Esophagus (tissue), 2 donors: Measurements from ENCODE around the gene IL16. TPM values are rescaled to one million over a fixed set of nuclear protein-coding genes. Genes with fewer than 3 reads are reported as not detected.
A peak's percentile ranks its signal among the peaks of the same experiment; 100 is the strongest.
"Not testable (repeated sequence)": the region's sequence is repeated elsewhere in the genome, so short reads cannot be mapped to it uniquely, and the experiment has no call there.

ENCODE experiments used
- H3K27ac ChIP-seq, 2 donors: one replicate each; pipeline ENCODE4 v1.5.1; 2013; ENCODE audit warnings: low read depth in 2 of 2, mild to moderate bottlenecking in 2 of 2, inconsistent platforms in 1 of 2, low read length in 1 of 2, moderate library complexity in 1 of 2
- H3K27me3 ChIP-seq, 2 donors: one replicate each; pipeline ENCODE4 v1.6.1; 2013; ENCODE audit warnings: low read length in 2 of 2, control low read depth in 1 of 2, mild to moderate bottlenecking in 1 of 2; ENCODE audit not compliant: insufficient read depth in 2 of 2, control insufficient read depth in 1 of 2
- H3K36me3 ChIP-seq, 2 donors: one replicate each; pipeline ENCODE4 v1.6.1; 2013; ENCODE audit warnings: low read length in 1 of 2; ENCODE audit not compliant: control insufficient read depth in 2 of 2, insufficient read depth in 2 of 2
- H3K4me1 ChIP-seq, 2 donors: one replicate each; pipeline ENCODE4 v1.6.1; 2013; ENCODE audit warnings: low read length in 1 of 2; ENCODE audit not compliant: control insufficient read depth in 2 of 2, insufficient read depth in 2 of 2
- H3K4me3 ChIP-seq, 2 donors: one replicate each; pipeline ENCODE4 v1.5.1; 2013; ENCODE audit warnings: low read length in 2 of 2, mild to moderate bottlenecking in 2 of 2, low read depth in 1 of 2, moderate library complexity in 1 of 2
- H3K9me3 ChIP-seq, 2 donors: one replicate each; pipeline ENCODE4 v1.6.1; 2013; ENCODE audit warnings: mild to moderate bottlenecking in 2 of 2, low read depth in 1 of 2, low read length in 1 of 2, moderate library complexity in 1 of 2; ENCODE audit not compliant: control insufficient read depth in 2 of 2, insufficient read depth in 1 of 2
- WGBS, 2 donors: extraction: QIAGEN DNeasy Blood & Tissue Kit; methylation state at CpG; one replicate each; pipeline ENCODE4 v1.1.7; 2013; 5-methylcytosine and 5-hydroxymethylcytosine counted together
- polyA plus RNA-seq, 2 donors: library from polyadenylated mRNA; stranded (reverse); fragments of 200-250 nt; gene quantifications; one replicate each; pipeline ENCODE4 v1.2.3, GENCODE V29; 2013
- donor health status: healthy with polysubstance abuse.
- donor health status: Bipolar disorder and iron deficiency.

The IL16 gene
- polyA plus RNA-seq, 2 donors: 2.6 to 3.1 TPM

DNA sequence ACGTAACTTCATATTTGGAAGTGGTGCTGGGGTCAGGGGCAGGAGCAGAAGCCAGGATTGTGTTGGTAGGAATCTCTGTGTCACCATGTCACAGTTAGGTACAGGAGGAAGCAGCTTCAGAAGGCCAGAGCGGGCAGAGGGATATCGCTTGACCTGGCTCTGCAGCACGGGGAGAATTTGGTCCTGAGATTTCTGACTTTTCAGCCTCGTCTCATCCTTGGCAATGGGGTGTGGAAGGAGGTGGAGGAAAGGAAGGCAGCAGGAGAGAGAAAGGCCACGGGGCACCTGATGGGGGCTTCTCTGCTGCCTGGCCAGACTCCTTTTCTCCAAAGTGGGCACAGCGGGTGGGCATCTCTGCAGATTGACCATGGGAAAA, 564 bp downstream of the IL16 start:
- H3K4me1 ChIP-seq: peaks cover 0 to 3% of the 10 kb centered on the region in 2 donors
- H3K9me3 ChIP-seq: no peaks in the 10 kb centered on the region
- 87% methylated on average over 7 of the region's 7 CpGs for WGBS, 2 donors
- H3K36me3 ChIP-seq: no peaks in the 10 kb centered on the region
- no peak overlapping the region for H3K4me3 ChIP-seq
- no peak overlapping the region for H3K27ac ChIP-seq
- H3K27me3 ChIP-seq: no peaks in the 10 kb centered on the region

DNA sequence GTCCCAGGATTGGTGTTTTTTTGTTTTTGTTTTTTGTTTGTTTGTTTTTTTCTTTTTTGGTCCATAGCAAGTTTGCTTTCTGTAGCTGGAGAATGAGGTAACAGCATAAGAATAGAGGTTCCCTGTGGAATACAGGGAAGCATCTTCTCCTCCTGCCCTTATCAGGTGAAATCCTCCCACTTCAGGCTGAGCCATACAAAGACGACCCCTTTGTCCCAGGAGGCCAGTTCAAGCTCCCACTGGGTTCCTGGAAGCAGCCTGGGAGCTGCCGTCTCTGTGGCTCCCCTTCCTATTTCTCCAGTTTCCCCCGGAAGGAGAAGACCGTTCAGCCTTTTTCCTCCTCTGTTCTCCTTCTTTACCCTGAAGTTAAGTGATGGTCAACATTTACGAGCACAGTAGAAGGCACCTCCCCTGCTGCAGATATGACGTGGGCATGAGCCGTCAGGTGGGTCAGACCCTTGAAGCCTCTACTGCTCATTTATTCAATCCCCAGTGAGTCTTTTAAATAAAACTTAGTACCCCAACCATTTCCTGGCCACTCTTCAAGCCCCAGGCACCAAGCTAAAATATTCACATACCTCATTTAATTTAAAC, 1.1 kb downstream of the IL16 start:
- WGBS, 2 donors: 78 to 81% methylated on average over 7 of the region's 7 CpGs
- Histone ChIP-seq H3K4me3 (no peak overlapping the region), H3K4me1 (peaks cover 0 to 3% of the 10 kb centered on the region in 2 donors), H3K27me3 (no peaks in the 10 kb centered on the region), H3K27ac (peak overlapping the region in 1 of 2 donors; percentile 8), H3K9me3 (no peaks in the 10 kb centered on the region), H3K36me3 (no peaks in the 10 kb centered on the region)

DNA sequence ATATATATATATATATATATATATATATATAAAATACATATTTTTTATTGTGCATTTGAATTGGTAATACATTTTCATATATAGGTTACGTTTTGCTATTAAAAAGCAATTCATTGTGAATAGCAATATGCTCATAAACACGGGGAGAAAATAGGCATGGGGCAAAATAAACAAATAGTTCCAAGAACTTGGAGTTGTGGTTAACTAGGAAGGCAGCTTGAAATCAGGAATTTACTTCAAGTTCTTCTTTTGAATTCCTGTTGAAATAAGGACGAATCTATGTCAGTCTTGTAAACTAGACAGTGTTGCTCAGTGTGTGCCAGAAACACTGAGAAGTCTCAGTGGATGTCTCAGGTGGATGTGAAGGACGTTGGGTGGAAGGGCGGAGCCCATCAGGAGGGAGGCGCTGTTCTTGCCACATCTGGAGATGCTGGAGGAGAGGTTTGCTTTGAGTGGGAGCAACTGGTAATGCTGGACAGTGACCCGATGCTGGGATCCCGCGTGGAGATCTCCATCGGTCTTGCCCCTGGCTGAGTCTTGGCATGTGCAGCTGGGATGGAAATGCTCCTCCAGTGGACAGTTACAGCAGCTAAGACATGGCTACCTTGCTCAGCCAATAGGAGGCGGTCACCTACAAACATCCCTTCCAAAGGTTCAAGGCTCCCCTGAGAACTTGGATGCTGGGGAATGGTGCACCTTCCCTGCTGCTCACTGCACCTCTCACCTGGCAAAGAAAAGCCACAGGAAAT, 2.5 kb downstream of the IL16 start:
- 77 to 82% methylated on average over 11 of the region's 11 CpGs for WGBS, 2 donors
- Histone ChIP-seq H3K4me3 (no peak overlapping the region), H3K36me3 (no peaks in the 10 kb centered on the region), H3K27ac (no peak overlapping the region), H3K9me3 (no peaks in the 10 kb centered on the region), H3K4me1 (peaks cover 0 to 3% of the 10 kb centered on the region in 2 donors), H3K27me3 (no peaks in the 10 kb centered on the region)

GRCh38 chr15:81206018-81206417, 9.3 kb downstream of the IL16 start:
- no peak overlapping the region for H3K27ac ChIP-seq
- no peaks in the 10 kb centered on the region for H3K9me3 ChIP-seq
- no peak overlapping the region for H3K4me3 ChIP-seq
- H3K27me3 ChIP-seq: no peaks in the 10 kb centered on the region
- no peaks in the 10 kb centered on the region for H3K4me1 ChIP-seq
- no peaks in the 10 kb centered on the region for H3K36me3 ChIP-seq
- 91 to 93% methylated on average over 3 of the region's 3 CpGs for WGBS, 2 donors

- WGBS, 2 donors: 68 to 85% methylated on average over 1 of the region's 1 CpG
- H3K36me3 ChIP-seq, H3K4me3 ChIP-seq: not testable (repeated sequence)
Measured at GRCh38 chr15:81207987-81208386, 11.3 kb downstream of the IL16 start.

DNA sequence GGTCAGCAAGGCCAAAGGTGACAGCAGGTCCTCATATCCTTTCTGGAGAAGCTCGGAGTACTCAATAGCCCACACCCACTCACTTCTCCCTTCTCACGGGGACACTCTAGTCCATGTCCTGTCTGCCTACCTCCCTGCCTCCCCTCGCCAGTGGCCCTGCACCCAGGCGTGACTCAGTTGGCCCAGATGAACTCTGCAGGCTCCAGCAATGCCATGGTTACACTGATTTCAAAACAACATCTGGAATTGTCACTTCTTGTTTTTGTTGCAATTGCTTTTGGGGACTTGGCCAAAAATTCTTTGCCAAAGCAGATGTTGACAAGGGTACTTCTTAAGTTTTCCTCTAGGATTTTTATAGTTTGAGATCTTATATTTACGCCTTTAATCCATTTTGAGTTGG, 13.0 kb downstream of the IL16 start:
- H3K4me1 ChIP-seq: no peaks in the 10 kb centered on the region
- H3K9me3 ChIP-seq: no peaks in the 10 kb centered on the region
- H3K36me3 ChIP-seq: no peaks in the 10 kb centered on the region
- H3K4me3 ChIP-seq: no peak overlapping the region
- H3K27ac ChIP-seq: no peak overlapping the region
- 67 to 76% methylated on average over 5 of the region's 5 CpGs for WGBS, 2 donors
- H3K27me3 ChIP-seq: no peaks in the 10 kb centered on the region

More at GRCh38 chr15:81207987-81208386, 11.3 kb downstream of the IL16 start:
- H3K9me3 ChIP-seq, H3K27me3 ChIP-seq, H3K27ac ChIP-seq, H3K4me1 ChIP-seq: not testable (repeated sequence)

DNA sequence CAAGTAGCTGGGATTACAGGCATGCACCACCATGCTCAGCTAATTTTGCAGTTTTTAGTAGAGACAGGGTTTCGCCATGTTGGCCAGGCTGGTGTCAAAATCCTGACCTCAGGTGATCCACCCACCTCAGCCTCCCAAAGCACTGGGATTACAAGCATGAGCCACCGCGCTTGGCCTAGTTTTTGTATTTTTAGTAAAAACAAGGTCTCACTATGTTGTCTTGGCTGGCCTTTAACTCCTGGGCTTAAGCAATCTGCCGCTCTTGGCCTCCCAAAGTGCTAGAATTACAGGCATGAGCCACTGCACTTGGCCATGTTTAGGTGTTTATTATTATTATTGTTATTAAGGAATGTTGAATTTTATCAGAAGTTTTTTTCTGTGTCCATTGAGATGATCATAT, 14.7 kb downstream of the IL16 start:
- Histone ChIP-seq H3K4me1 (peaks cover 0 to 4% of the 10 kb centered on the region in 2 donors), H3K27me3 (no peaks in the 10 kb centered on the region), H3K9me3 (peaks cover 0 to 4% of the 10 kb centered on the region in 2 donors), H3K27ac (no peak overlapping the region), H3K36me3 (no peaks in the 10 kb centered on the region), H3K4me3 (no peak overlapping the region)
- WGBS, 2 donors: 85 to 87% methylated on average over 4 of the region's 4 CpGs

DNA sequence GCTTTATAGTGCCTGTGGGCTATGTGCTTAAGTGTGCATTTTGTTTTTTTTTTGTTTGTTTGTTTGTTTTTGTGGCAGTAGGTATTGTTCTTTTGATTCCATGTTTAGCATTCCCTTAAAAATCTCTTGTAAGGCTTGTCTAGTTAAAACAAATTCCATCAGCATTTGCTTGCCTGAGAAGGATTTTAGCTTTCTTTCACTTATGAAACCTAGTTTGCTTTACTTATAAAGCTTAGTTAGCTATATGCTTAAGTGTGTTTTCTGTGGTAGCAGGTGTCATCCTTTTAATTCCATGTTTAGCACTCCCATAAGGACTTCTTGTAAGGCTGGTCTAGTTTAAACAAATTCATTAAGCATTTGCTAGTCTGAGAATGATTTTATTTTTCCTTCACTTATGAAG, 17.3 kb downstream of the IL16 start:
- Histone ChIP-seq H3K27me3 (no peaks in the 10 kb centered on the region), H3K4me1 (peaks cover 0 to 4% of the 10 kb centered on the region in 2 donors), H3K9me3 (peaks cover 0 to 4% of the 10 kb centered on the region in 2 donors)

DNA sequence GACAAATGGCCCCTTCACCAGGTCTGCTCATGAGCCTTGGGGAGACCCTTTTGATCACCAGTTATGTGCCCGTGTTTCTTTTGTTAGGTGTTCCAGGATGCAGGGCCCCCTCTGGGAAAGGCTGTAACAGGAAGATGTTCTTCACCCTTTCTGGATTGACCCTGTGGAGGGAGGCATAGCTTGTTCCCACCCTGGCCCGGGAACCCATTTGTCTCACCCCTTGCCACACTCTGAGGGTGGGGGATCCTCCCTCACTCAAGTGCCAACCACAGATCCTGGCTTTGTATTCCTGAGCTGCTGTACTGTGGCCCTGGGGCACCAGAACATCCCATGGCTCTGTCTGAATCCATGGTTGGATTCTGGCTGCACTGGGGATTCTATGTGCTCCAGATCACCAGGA, 18.9 kb downstream of the IL16 start:
- peaks cover 0 to 4% of the 10 kb centered on the region in 2 donors for H3K4me1 ChIP-seq
- H3K9me3 ChIP-seq: peaks cover 0 to 4% of the 10 kb centered on the region in 2 donors
- H3K36me3 ChIP-seq: peaks cover 0 to 2% of the 10 kb centered on the region in 2 donors
- H3K27ac ChIP-seq: no peak overlapping the region
- 82 to 90% methylated on average over 2 of the region's 2 CpGs for WGBS, 2 donors
- no peaks in the 10 kb centered on the region for H3K27me3 ChIP-seq
- no peak overlapping the region for H3K4me3 ChIP-seq

More for the DNA sequence above, 17.3 kb downstream of the IL16 start:
- H3K4me3 ChIP-seq: no peak overlapping the region
- no peak overlapping the region for H3K27ac ChIP-seq
- H3K36me3 ChIP-seq: peaks cover 0 to 2% of the 10 kb centered on the region in 2 donors

DNA sequence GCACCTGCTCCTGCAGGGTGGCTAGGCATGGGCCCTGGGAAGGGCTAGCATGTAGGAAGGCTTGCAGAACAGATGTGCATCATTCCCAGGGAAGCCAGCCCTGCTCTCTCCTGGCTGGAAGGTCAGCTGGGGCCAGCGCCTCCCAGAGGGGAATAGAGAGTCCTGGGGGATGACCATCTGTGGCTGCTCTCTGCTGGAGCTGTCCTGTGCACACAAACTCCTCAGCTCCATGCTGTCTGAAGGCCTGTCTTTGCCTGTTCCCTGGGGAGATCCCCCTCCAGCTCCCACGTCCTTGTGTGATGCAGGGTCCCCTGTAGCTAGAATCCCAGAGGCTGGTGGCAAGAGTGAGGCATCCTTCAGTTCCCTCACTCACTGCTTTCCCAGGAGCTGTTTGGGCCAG, 19.3 kb downstream of the IL16 start:
- 58 to 63% methylated on average over 2 of the region's 2 CpGs for WGBS, 2 donors
- Histone ChIP-seq H3K27me3 (no peaks in the 10 kb centered on the region), H3K9me3 (peaks cover 0 to 4% of the 10 kb centered on the region in 2 donors), H3K4me3 (no peak overlapping the region), H3K36me3 (peaks cover 0 to 2% of the 10 kb centered on the region in 2 donors), H3K4me1 (peaks cover 0 to 4% of the 10 kb centered on the region in 2 donors), H3K27ac (no peak overlapping the region)
